Measurements from ENCODE around the gene CSMD2. TPM values are rescaled to one million over a fixed set of nuclear protein-coding genes. Genes with fewer than 3 reads are reported as not detected.

CSMD2 gene
- total and polyA plus RNA-seq, 2 experiments from 2014 or later, result 5.3 to 16.6 TPM

DNA sequence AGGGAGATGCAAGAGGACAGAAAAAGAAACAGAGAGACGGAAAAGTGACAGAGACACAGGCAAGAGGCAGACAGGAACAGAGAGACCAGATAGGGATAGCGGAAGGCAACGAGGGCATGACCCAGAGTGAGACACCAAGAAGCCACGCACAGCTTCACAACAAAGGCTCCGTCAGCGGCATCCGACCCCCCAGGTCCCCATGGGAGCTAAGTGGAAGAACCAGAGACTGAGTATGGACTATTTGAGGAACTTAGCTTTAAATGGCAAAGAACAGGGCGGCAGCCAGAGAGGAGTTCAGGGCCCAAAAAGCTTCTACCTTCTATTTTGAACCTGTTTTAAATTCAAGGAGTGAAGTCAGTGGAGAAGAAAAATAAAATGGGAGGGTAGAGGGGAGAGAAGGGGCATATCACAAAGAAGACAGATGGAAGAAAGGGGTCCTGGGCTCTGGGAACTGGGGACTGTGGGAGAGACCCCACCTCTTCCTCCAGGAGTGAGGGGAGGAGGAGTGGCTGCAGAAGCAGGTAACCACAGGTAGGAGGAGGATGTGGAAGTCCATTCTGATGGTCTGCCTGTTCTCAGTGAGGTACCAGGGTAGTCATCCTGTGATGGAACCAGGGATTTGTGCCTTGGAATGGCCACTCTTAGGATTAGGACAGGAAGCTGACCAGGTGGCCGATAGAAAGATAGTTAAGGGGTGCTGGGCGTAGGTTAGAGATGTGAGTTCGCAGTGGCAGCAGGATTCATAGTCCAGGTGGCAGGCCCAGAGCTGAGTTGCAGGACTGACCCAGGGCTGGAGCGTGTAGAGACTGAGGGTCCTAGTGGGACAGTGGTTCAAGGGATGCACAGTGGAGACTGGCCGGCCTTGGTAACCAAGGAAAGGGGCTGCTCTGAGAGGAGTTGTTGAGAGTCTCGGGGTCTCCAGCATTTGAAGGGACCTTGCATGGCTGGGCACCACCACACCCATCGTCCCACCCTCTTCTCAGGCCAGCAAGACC lies 37.7 kb downstream of the CSMD2 start:
- Histone ChIP-seq H3K27me3 (ENCODE audit: insufficient read depth) (no peaks in the 10 kb centered on the region), H3K4me1 (ENCODE audit: insufficient read depth) (no peaks in the 10 kb centered on the region), H3K79me2 (replicated peaks; ENCODE audit: insufficient read depth) (0 out of 2 replicates have a peak, but pooled peaks cover 9% of the 10 kb centered on the region), H3K36me3 (ENCODE audit: insufficient read depth) (no peaks in the 10 kb centered on the region; the same call in 1 of the 2 replicates), H3F3A (replicated peaks; ENCODE audit: low read depth) (no peaks in the 10 kb centered on the region), H3K9me2 (ENCODE audit: insufficient read depth) (0 out of 2 replicates have a peak, but pooled peaks cover 9% of the 10 kb centered on the region), H4K20me1 (replicated peaks; ENCODE audit: insufficient read depth) (no peaks in the 10 kb centered on the region), H2AFZ (no peak overlapping the region), H3K4me2 (no peak overlapping the region), H3K27ac (ENCODE audit: low read depth) (no peak overlapping the region), H3K4me3 (no peak overlapping the region)
- Mint-ChIP-seq H3K27ac (no peak overlapping the region), H3K4me1 (peaks cover 5% of the 10 kb centered on the region), H3K27me3 (ENCODE audit: insufficient read depth, low read depth, poor library complexity) (peaks cover 21% of the 10 kb centered on the region), H3K4me3 (no peak overlapping the region), H3K9me3 (peaks cover 3% of the 10 kb centered on the region; the same call in 1 of the 3 replicates), H3K36me3 (ENCODE audit: low read depth) (peaks cover 39% of the 10 kb centered on the region)
- ATAC-seq (no peak), DNase-seq (ENCODE audit: low spot score) (no peak)
- no peak for TF ChIP-seq NANOG (IDR thresholded peaks at IDR 0.05; ENCODE audit: borderline replicate concordance)
- TF ChIP-seq EZH2 (IDR thresholded peaks at IDR 0.05; ENCODE audit: low read depth, unreplicated experiment), result no peak
- TF ChIP-seq, protein P1, sequence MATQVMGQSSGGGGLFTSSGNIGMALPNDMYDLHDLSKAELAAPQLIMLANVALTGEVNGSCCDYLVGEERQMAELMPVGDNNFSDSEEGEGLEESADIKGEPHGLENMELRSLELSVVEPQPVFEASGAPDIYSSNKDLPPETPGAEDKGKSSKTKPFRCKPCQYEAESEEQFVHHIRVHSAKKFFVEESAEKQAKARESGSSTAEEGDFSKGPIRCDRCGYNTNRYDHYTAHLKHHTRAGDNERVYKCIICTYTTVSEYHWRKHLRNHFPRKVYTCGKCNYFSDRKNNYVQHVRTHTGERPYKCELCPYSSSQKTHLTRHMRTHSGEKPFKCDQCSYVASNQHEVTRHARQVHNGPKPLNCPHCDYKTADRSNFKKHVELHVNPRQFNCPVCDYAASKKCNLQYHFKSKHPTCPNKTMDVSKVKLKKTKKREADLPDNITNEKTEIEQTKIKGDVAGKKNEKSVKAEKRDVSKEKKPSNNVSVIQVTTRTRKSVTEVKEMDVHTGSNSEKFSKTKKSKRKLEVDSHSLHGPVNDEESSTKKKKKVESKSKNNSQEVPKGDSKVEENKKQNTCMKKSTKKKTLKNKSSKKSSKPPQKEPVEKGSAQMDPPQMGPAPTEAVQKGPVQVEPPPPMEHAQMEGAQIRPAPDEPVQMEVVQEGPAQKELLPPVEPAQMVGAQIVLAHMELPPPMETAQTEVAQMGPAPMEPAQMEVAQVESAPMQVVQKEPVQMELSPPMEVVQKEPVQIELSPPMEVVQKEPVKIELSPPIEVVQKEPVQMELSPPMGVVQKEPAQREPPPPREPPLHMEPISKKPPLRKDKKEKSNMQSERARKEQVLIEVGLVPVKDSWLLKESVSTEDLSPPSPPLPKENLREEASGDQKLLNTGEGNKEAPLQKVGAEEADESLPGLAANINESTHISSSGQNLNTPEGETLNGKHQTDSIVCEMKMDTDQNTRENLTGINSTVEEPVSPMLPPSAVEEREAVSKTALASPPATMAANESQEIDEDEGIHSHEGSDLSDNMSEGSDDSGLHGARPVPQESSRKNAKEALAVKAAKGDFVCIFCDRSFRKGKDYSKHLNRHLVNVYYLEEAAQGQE (IDR thresholded peaks at IDR 0.05; ENCODE audit: unreplicated experiment), result no peak
- no peak for TF ChIP-seq STAT1 (IDR thresholded peaks at IDR 0.05; ENCODE audit: unreplicated experiment)
- no peak for TF ChIP-seq JUNB (IDR thresholded peaks at IDR 0.05; ENCODE audit: unreplicated experiment)
- TF ChIP-seq, protein P2, sequence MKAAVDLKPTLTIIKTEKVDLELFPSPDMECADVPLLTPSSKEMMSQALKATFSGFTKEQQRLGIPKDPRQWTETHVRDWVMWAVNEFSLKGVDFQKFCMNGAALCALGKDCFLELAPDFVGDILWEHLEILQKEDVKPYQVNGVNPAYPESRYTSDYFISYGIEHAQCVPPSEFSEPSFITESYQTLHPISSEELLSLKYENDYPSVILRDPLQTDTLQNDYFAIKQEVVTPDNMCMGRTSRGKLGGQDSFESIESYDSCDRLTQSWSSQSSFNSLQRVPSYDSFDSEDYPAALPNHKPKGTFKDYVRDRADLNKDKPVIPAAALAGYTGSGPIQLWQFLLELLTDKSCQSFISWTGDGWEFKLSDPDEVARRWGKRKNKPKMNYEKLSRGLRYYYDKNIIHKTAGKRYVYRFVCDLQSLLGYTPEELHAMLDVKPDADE (IDR thresholded peaks at IDR 0.05), result no peak
- no peak for TF ChIP-seq EZH2phosphoT487 (IDR thresholded peaks at IDR 0.05; ENCODE audit: unreplicated experiment)
- no peak for TF ChIP-seq ZNF331 (CRISPR knock-in tag; IDR thresholded peaks at IDR 0.05; ENCODE audit: low read depth)
- TF ChIP-seq POLR2AphosphoS5 (IDR thresholded peaks at IDR 0.05; ENCODE audit: low read depth), result no peak
- TF ChIP-seq, protein P3, sequence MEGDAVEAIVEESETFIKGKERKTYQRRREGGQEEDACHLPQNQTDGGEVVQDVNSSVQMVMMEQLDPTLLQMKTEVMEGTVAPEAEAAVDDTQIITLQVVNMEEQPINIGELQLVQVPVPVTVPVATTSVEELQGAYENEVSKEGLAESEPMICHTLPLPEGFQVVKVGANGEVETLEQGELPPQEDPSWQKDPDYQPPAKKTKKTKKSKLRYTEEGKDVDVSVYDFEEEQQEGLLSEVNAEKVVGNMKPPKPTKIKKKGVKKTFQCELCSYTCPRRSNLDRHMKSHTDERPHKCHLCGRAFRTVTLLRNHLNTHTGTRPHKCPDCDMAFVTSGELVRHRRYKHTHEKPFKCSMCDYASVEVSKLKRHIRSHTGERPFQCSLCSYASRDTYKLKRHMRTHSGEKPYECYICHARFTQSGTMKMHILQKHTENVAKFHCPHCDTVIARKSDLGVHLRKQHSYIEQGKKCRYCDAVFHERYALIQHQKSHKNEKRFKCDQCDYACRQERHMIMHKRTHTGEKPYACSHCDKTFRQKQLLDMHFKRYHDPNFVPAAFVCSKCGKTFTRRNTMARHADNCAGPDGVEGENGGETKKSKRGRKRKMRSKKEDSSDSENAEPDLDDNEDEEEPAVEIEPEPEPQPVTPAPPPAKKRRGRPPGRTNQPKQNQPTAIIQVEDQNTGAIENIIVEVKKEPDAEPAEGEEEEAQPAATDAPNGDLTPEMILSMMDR (conservative IDR thresholded peaks at IDR 0.05; ENCODE audit: low read depth in 2 of 2), result no peak
- TF ChIP-seq, protein P4, sequence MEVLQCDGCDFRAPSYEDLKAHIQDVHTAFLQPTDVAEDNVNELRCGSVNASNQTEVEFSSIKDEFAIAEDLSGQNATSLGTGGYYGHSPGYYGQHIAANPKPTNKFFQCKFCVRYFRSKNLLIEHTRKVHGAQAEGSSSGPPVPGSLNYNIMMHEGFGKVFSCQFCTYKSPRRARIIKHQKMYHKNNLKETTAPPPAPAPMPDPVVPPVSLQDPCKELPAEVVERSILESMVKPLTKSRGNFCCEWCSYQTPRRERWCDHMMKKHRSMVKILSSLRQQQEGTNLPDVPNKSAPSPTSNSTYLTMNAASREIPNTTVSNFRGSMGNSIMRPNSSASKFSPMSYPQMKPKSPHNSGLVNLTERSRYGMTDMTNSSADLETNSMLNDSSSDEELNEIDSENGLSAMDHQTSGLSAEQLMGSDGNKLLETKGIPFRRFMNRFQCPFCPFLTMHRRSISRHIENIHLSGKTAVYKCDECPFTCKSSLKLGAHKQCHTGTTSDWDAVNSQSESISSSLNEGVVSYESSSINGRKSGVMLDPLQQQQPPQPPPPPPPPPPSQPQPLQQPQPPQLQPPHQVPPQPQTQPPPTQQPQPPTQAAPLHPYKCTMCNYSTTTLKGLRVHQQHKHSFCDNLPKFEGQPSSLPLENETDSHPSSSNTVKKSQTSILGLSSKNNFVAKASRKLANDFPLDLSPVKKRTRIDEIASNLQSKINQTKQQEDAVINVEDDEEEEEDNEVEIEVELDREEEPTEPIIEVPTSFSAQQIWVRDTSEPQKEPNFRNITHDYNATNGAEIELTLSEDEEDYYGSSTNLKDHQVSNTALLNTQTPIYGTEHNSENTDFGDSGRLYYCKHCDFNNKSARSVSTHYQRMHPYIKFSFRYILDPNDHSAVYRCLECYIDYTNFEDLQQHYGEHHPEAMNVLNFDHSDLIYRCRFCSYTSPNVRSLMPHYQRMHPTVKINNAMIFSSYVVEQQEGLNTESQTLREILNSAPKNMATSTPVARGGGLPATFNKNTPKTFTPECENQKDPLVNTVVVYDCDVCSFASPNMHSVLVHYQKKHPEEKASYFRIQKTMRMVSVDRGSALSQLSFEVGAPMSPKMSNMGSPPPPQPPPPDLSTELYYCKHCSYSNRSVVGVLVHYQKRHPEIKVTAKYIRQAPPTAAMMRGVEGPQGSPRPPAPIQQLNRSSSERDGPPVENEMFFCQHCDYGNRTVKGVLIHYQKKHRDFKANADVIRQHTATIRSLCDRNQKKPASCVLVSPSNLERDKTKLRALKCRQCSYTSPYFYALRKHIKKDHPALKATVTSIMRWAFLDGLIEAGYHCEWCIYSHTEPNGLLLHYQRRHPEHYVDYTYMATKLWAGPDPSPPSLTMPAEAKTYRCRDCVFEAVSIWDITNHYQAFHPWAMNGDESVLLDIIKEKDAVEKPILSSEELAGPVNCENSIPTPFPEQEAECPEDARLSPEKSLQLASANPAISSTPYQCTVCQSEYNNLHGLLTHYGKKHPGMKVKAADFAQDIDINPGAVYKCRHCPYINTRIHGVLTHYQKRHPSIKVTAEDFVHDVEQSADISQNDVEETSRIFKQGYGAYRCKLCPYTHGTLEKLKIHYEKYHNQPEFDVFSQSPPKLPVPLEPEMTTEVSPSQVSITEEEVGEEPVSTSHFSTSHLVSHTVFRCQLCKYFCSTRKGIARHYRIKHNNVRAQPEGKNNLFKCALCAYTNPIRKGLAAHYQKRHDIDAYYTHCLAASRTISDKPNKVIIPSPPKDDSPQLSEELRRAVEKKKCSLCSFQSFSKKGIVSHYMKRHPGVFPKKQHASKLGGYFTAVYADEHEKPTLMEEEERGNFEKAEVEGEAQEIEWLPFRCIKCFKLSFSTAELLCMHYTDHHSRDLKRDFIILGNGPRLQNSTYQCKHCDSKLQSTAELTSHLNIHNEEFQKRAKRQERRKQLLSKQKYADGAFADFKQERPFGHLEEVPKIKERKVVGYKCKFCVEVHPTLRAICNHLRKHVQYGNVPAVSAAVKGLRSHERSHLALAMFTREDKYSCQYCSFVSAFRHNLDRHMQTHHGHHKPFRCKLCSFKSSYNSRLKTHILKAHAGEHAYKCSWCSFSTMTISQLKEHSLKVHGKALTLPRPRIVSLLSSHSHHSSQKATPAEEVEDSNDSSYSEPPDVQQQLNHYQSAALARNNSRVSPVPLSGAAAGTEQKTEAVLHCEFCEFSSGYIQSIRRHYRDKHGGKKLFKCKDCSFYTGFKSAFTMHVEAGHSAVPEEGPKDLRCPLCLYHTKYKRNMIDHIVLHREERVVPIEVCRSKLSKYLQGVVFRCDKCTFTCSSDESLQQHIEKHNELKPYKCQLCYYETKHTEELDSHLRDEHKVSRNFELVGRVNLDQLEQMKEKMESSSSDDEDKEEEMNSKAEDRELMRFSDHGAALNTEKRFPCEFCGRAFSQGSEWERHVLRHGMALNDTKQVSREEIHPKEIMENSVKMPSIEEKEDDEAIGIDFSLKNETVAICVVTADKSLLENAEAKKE (CRISPR knock-in tag; IDR thresholded peaks at IDR 0.05), result no peak
- TF ChIP-seq CREB1 (CRISPR knock-in tag; IDR thresholded peaks at IDR 0.05; ENCODE audit: low read depth), result no peak
- no peak for TF ChIP-seq ZNF114 (CRISPR knock-in tag; IDR thresholded peaks at IDR 0.05)
